Esophagus squamous epithelium (tissue), 5 donors: ENCODE data around the gene CAMK2D. TPM values are rescaled to one million over a fixed set of nuclear protein-coding genes. Genes with fewer than 3 reads are reported as not detected.

Source experiments
- DNase-seq: peaks from one replicate; lab custom pipeline; 2025; lab: John Stamatoyannopoulos, UW
- H3K27ac ChIP-seq, 4 donors: fragments of 200-600 bp; sonication (generic); one replicate each; pipeline ENCODE4 v1.5.1; 2016 to 2019; ENCODE audit warnings: mild to moderate bottlenecking in 1 of 4
- H3K27me3 ChIP-seq, 4 donors: fragments of 200-600 bp; sonication (generic); 1 replicate in 3 of 4; 2 replicates in 1 of 4; pipeline versions ENCODE4 v1.5.1 to v1.6.0; 2017 to 2021; ENCODE audit warnings: antibody characterized with exemption in 1 of 4
- H3K36me3 ChIP-seq, 3 donors: fragments of 200-600 bp; sonication (generic); one replicate each; pipeline ENCODE4 v1.5.1; 2016 to 2019
- H3K4me1 ChIP-seq, 3 donors: fragments of 200-600 bp; sonication (generic); one replicate each; pipeline ENCODE4 v1.5.1; 2017 to 2019
- H3K4me3 ChIP-seq, 4 donors: fragments of 200-600 bp; sonication (generic); 1 replicate in 3 of 4; 2 replicates in 1 of 4; pipeline ENCODE4 v1.5.1; 2016 to 2019; ENCODE audit warnings: mild to moderate bottlenecking in 2 of 4, moderate library complexity in 1 of 4
- H3K9me3 ChIP-seq, 3 donors: fragments of 200-600 bp; sonication (generic); one replicate each; pipeline ENCODE4 v1.5.1; 2016 to 2019
- POLR2A ChIP-seq, 4 donors: fragments of 450-650 bp; IDR thresholded peaks; one replicate each; pipeline ENCODE4 v1.6.1; 2017; ENCODE audit warnings: antibody characterized with exemption in 4 of 4, mild to moderate bottlenecking in 4 of 4, moderate library complexity in 3 of 4
- WGBS, 2 donors: methylation state at CpG; one replicate each; pipeline ENCODE4 v1.1.5; 2018; 5-methylcytosine and 5-hydroxymethylcytosine counted together
- intact Hi-C: fragments of 100-400 bp; cut with DNase I; formaldehyde crosslinking; loops from one replicate; pipeline ENCODE4 v1.15.0; 2022
- total RNA-seq, 4 donors: library from RNA; depleted of rRNA; stranded (reverse); fragments of >200 nt; gene quantifications; one replicate each; pipeline ENCODE4 v1.1.0, GENCODE V29; 2016
- TF ChIP-seq, protein P1 (sequence below), 6 experiments: fragments of 450-650 bp in 4 of 6; fragments of 200-600 bp in 2 of 6; sonication (generic) in 2 of 6; IDR thresholded peaks; one replicate each; pipeline ENCODE4 v1.5.1; 2016 to 2019; ENCODE audit warnings: antibody characterized with exemption in 6 of 6, mild to moderate bottlenecking in 4 of 6, moderate library complexity in 4 of 6
- donor health status: DM: yes; HTN: yes; CAD: no.

Gene CAMK2D
- total RNA-seq, 4 donors from 2014 or later = 30.7 to 47.7 (median 38.2) TPM

DNA sequence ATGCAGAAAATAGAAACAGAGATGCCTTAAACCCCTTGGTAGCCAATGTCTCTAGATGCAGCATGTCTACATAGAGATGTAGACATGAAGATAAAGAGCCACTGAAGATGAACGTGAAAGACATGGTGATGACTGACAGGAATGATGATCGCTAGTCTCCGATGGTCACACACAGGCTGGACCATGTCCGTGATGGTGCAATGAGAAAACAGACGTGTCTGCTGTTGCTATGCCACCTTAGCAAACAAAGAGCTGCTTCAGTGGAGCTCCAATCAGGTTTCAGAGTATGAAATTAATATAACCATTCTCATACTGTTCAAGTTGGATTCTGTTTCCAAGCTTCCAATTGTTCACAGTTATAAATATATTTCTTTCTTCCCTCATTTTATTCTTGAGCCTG is 256.5 kb downstream of the CAMK2D start:
- Histone ChIP-seq H3K4me1 (no peaks in the 10 kb centered on the region), H3K4me3 (no peak overlapping the region), H3K27me3 (no peaks in the 10 kb centered on the region), H3K36me3 (peaks cover 0 to 47% (median 0%) of the 10 kb centered on the region in 3 donors), H3K27ac (no peak overlapping the region), H3K9me3 (no peaks in the 10 kb centered on the region)
- intact Hi-C loops = no loop called here
- TF ChIP-seq POLR2A (IDR thresholded peaks at IDR 0.05) = no peak
- TF ChIP-seq, protein P1, sequence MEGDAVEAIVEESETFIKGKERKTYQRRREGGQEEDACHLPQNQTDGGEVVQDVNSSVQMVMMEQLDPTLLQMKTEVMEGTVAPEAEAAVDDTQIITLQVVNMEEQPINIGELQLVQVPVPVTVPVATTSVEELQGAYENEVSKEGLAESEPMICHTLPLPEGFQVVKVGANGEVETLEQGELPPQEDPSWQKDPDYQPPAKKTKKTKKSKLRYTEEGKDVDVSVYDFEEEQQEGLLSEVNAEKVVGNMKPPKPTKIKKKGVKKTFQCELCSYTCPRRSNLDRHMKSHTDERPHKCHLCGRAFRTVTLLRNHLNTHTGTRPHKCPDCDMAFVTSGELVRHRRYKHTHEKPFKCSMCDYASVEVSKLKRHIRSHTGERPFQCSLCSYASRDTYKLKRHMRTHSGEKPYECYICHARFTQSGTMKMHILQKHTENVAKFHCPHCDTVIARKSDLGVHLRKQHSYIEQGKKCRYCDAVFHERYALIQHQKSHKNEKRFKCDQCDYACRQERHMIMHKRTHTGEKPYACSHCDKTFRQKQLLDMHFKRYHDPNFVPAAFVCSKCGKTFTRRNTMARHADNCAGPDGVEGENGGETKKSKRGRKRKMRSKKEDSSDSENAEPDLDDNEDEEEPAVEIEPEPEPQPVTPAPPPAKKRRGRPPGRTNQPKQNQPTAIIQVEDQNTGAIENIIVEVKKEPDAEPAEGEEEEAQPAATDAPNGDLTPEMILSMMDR (IDR thresholded peaks at IDR 0.05) = no peak
- 87 to 95% methylated on average over 5 of the region's 5 CpGs for WGBS, 2 donors
- DNase-seq = no peak

DNA sequence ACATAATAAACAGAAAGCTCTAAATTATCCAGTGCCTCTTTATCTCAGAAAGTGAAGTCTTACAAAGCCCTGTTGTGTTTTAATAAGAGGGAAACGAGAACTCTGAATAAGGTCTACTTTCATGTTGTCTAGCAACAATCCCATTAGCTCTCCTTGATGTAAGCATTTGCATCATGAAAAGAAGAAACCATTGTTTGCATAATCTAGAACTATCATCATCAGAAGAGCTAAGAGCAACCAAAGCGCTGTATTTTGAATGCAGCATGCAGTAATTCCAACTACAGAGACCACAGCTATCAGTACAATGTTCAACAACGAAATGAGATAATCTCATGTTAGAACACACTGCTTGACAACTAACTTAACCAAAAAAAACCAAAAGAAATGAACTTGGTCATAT is 257.1 kb downstream of the CAMK2D start:
- H3K4me1 ChIP-seq = no peaks in the 10 kb centered on the region
- intact Hi-C loops = no loop called here
- H3K27ac ChIP-seq = no peak overlapping the region
- 82 to 93% methylated on average over 3 of the region's 3 CpGs for WGBS, 2 donors
- H3K9me3 ChIP-seq = no peaks in the 10 kb centered on the region
- no peak for TF ChIP-seq POLR2A (IDR thresholded peaks at IDR 0.05)
- TF ChIP-seq, protein P1 (IDR thresholded peaks at IDR 0.05) = no peak
- H3K27me3 ChIP-seq = no peaks in the 10 kb centered on the region
- no peak for DNase-seq
- H3K36me3 ChIP-seq = peaks cover 0 to 45% (median 0%) of the 10 kb centered on the region in 3 donors
- no peak overlapping the region for H3K4me3 ChIP-seq

DNA sequence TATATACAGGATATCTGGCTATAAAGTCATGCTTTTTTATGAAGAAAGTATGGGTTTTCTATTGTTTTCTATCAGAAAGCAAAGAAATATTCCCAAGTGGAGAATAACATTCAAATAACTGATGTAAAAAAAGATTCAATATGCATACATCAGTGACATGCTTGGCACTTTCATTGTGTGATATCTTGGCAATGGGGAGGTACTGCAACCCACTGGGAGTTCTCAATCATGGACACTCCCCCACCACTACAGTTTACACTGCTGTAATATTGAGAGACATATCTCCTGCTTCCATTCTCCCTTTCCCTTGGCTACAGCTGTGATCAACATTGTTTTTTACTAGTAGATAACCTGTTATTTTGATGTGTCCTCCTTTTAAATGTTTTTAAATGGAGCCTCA is 257.8 kb downstream of the CAMK2D start:
- DNase-seq = no peak
- Histone ChIP-seq H3K4me3 (no peak overlapping the region), H3K9me3 (no peaks in the 10 kb centered on the region), H3K36me3 (peaks cover 0 to 45% (median 0%) of the 10 kb centered on the region in 3 donors), H3K27ac (no peak overlapping the region), H3K4me1 (no peaks in the 10 kb centered on the region), H3K27me3 (no peaks in the 10 kb centered on the region)
- no peak for TF ChIP-seq POLR2A (IDR thresholded peaks at IDR 0.05)
- TF ChIP-seq, protein P1 (IDR thresholded peaks at IDR 0.05) = no peak
- intact Hi-C loops = no loop called here

DNA sequence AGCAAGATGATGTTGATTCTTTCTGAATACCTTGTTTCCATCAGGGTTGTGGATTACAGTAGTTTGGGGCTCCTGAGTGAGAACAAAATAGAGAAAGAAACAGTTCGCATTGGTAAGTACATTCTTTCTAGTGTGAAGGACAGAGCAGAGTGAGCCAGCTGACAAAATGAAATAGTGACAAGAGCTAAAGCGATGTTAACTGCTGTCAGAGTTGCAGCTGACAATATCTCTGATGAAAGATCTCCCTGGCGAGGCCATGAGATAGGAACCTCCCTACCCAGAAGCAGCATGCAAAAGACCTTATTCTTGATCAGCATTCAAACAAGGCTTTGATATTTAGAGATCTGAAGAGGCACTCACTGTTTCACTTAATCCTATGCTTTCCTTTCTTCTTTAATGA is 258.6 kb downstream of the CAMK2D start:
- WGBS, 2 donors = 87 to 94% methylated on average over 3 of the region's 3 CpGs
- Histone ChIP-seq H3K36me3 (peaks cover 0 to 44% (median 0%) of the 10 kb centered on the region in 3 donors), H3K9me3 (no peaks in the 10 kb centered on the region), H3K27ac (no peak overlapping the region), H3K4me3 (no peak overlapping the region), H3K27me3 (no peaks in the 10 kb centered on the region), H3K4me1 (no peaks in the 10 kb centered on the region)
- no peak for DNase-seq
- TF ChIP-seq, protein P1 (IDR thresholded peaks at IDR 0.05) = no peak
- TF ChIP-seq POLR2A (IDR thresholded peaks at IDR 0.05) = no peak
- intact Hi-C loops = no loop called here

DNA sequence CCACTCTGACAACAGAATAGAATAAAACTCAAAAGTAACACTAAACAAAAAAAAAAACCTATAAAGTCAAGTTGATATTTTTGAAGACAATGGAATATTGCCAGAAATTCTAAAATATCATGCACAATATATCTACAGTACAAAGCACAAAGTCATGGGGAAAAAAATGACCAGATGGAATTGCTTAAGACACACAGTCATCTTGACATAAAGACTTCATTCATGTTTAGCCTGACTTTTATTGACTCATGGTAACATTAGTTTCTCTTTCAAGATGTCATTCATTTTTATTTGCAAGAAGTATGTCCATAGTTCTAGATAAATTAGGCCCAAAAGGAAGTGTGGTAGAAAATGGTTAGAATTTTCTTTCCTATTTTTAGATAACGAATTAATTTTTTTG is 259.1 kb downstream of the CAMK2D start:
- H3K27ac ChIP-seq = no peak overlapping the region
- 96 to 100% methylated on average over 1 of the region's 1 CpG for WGBS, 2 donors
- no peak for DNase-seq
- no peak overlapping the region for H3K4me3 ChIP-seq
- H3K27me3 ChIP-seq = no peaks in the 10 kb centered on the region
- H3K4me1 ChIP-seq = no peaks in the 10 kb centered on the region
- no peaks in the 10 kb centered on the region for H3K9me3 ChIP-seq
- intact Hi-C loops = no loop called here
- no peak for TF ChIP-seq POLR2A (IDR thresholded peaks at IDR 0.05)
- TF ChIP-seq, protein P1 (IDR thresholded peaks at IDR 0.05) = no peak
- H3K36me3 ChIP-seq = peaks cover 0 to 44% (median 0%) of the 10 kb centered on the region in 3 donors
